Colonic mucosa (tissue), 4 donors: ENCODE results near the gene PDZD8. TPM values are rescaled to one million over a fixed set of nuclear protein-coding genes. Genes with fewer than 3 reads are reported as not detected.

Experiments
- DNase-seq: peaks from one replicate; pipeline ENCODE4 v3.0.0-alpha.2; 2020
- H3K27ac ChIP-seq: fragments of 200-600 bp; one replicate; pipeline ENCODE4 v1.8.0; 2021
- H3K27me3 ChIP-seq: fragments of 200-600 bp; one replicate; pipeline ENCODE4 v1.8.0; 2021
- H3K36me3 ChIP-seq: fragments of 200-600 bp; one replicate; pipeline ENCODE4 v1.8.0; 2021
- H3K4me1 ChIP-seq: fragments of 200-600 bp; one replicate; pipeline ENCODE4 v1.8.0; 2021; ENCODE audit warnings: mild to moderate bottlenecking
- H3K4me3 ChIP-seq: fragments of 200-600 bp; one replicate; pipeline ENCODE4 v1.8.0; 2021
- H3K9ac ChIP-seq, 2 donors: one replicate each; pipeline ENCODE4 v1.7.0; 2013; ENCODE audit warnings: control low read depth in 2 of 2, low read depth in 2 of 2, low read length in 2 of 2
- H3K9me3 ChIP-seq: fragments of 200-600 bp; one replicate; pipeline ENCODE4 v1.8.0; 2021
- CTCF ChIP-seq: fragments of 200-600 bp; IDR thresholded peaks from one replicate; pipeline ENCODE4 v1.8.0; 2022; ENCODE audit warnings: antibody characterized with exemption, mild to moderate bottlenecking
- intact Hi-C: fragments of 100-400 bp; cut with DNase I; formaldehyde crosslinking; loops from one replicate; pipeline ENCODE4 v1.14.1; 2022
- total RNA-seq, 2 donors: library from RNA; stranded (reverse); fragmentation: NEBNext Ultra II Directional in 1 of 2; extraction: Animal tissue kit (Norgen Biotek cat#: 25700) in 1 of 2; gene quantifications; one replicate each; pipeline ENCODE4 v1.2.1, GENCODE V29; 2021
- donor health status: healthy.
- donor health status: DM: no; HTN: no; CAD: no.
- donor health status: DM: no; HTN: no; CAD: no.

Gene PDZD8
- total RNA-seq, 2 donors from 2014 or later, result 68.5 to 82.0 TPM

GRCh38 chr10:117411479-117412399 lies 36.5 kb upstream of the PDZD8 start:
- no peak for DNase-seq

GRCh38 chr10:117410557-117410956 lies 35.3 kb upstream of the PDZD8 start:
- no peaks in the 10 kb centered on the region for H3K9me3 ChIP-seq

More at GRCh38 chr10:117411479-117412399, 36.5 kb upstream of the PDZD8 start:
- Histone ChIP-seq H3K4me3 (no peak overlapping the region), H3K9ac (no peak overlapping the region), H3K9me3 (no peaks in the 10 kb centered on the region), H3K4me1 (no peaks in the 10 kb centered on the region), H3K27me3 (no peaks in the 10 kb centered on the region), H3K36me3 (no peaks in the 10 kb centered on the region), H3K27ac (no peak overlapping the region)
- TF ChIP-seq CTCF, result no peak
- intact Hi-C loops, result no loop called here

GRCh38 chr10:117409549-117410305 lies 34.5 kb upstream of the PDZD8 start:
- H3K9ac ChIP-seq, result no peak overlapping the region
- H3K27me3 ChIP-seq, result no peaks in the 10 kb centered on the region
- no peaks in the 10 kb centered on the region for H3K4me1 ChIP-seq
- TF ChIP-seq CTCF, result no peak
- no peaks in the 10 kb centered on the region for H3K9me3 ChIP-seq
- intact Hi-C loops, result no loop called here
- H3K4me3 ChIP-seq, result no peak overlapping the region
- DNase-seq, result no peak
- no peaks in the 10 kb centered on the region for H3K36me3 ChIP-seq
- no peak overlapping the region for H3K27ac ChIP-seq

More at GRCh38 chr10:117410557-117410956, 35.3 kb upstream of the PDZD8 start:
- intact Hi-C loops, result no loop called here
- Histone ChIP-seq H3K9ac (no peak overlapping the region), H3K27ac (no peak overlapping the region), H3K27me3 (no peaks in the 10 kb centered on the region), H3K36me3 (no peaks in the 10 kb centered on the region), H3K4me1 (no peaks in the 10 kb centered on the region), H3K4me3 (no peak overlapping the region)
- no peak for DNase-seq
- no peak for TF ChIP-seq CTCF

- Histone ChIP-seq H3K4me1 (no peaks in the 10 kb centered on the region), H3K36me3 (no peaks in the 10 kb centered on the region), H3K4me3 (no peak overlapping the region), H3K27me3 (no peaks in the 10 kb centered on the region), H3K9ac (no peak overlapping the region), H3K27ac (no peak overlapping the region), H3K9me3 (no peaks in the 10 kb centered on the region)
- no peak for TF ChIP-seq CTCF
- intact Hi-C loops, result no loop called here
- no peak for DNase-seq
These were observed 33.5 kb upstream of the PDZD8 start for GRCh38 chr10:117408436-117409384.

GRCh38 chr10:117405730-117406129 lies 30.5 kb upstream of the PDZD8 start:
- DNase-seq, result no peak
- intact Hi-C loops, result no loop called here
- H3K4me1 ChIP-seq, result no peaks in the 10 kb centered on the region
- no peak for TF ChIP-seq CTCF
- no peak overlapping the region for H3K27ac ChIP-seq
- no peaks in the 10 kb centered on the region for H3K27me3 ChIP-seq
- H3K4me3 ChIP-seq, result no peak overlapping the region
- no peaks in the 10 kb centered on the region for H3K36me3 ChIP-seq
- no peaks in the 10 kb centered on the region for H3K9me3 ChIP-seq
- H3K9ac ChIP-seq, result no peak overlapping the region
